GM13976 (cell line): ENCODE measurements around the gene DRD5.
"Not testable (repeated sequence)": the region's sequence is repeated elsewhere in the genome, so short reads cannot be mapped to it uniquely, and the experiment has no call there.

Experiments
- DNase-seq: peaks from one replicate; pipeline ENCODE4 v3.0.0; 2012; ENCODE audit warnings: low spot score
- CTCF ChIP-seq: IDR thresholded peaks from 2 replicates; pipeline ENCODE4 v1.5.1; 2012; ENCODE audit warnings: borderline replicate concordance, mild to moderate bottlenecking; ENCODE audit not compliant: insufficient read depth; ENCODE audit errors: extremely low read depth, missing control alignments, control extremely low read depth
- in situ Hi-C: fragments of 300-500 bp; cut with MboI; formaldehyde crosslinking; loops from one replicate; pipeline ENCODE4 v1.12.0; 2022; ENCODE audit warnings: low sequenced_read_pairs, mixed read lengths, inconsistent platforms; ENCODE audit not compliant: unreplicated experiment

Gene DRD5

GRCh38 chr4:9764155-9764696 lies 17.2 kb upstream of the DRD5 start:
- in situ Hi-C loops, result loop anchor here (5.0 kb wide), 1 partner anchor 253 kb away; no protein-coding TSS in a partner anchor
- no peak for DNase-seq

GRCh38 chr4:9765091-9765490 lies 16.3 kb upstream of the DRD5 start:
- in situ Hi-C loops, result no loop called here
- peak; percentile 33 for TF ChIP-seq CTCF
- peak; percentile 31 for DNase-seq

More at GRCh38 chr4:9764155-9764696, 17.2 kb upstream of the DRD5 start:
- no peak for TF ChIP-seq CTCF

- DNase-seq, result no peak
- in situ Hi-C loops, result no loop called here
- no peak for TF ChIP-seq CTCF
These were observed 12.1 kb upstream of the DRD5 start for GRCh38 chr4:9769321-9769720.

- DNase-seq, result no peak
- in situ Hi-C loops, result no loop called here
- no peak for TF ChIP-seq CTCF
These were observed 10.4 kb upstream of the DRD5 start for GRCh38 chr4:9771034-9771433.

- DNase-seq, result no peak
- TF ChIP-seq CTCF, result no peak
- in situ Hi-C loops, result no loop called here
These were observed 8.0 kb upstream of the DRD5 start for GRCh38 chr4:9773471-9773870.

- TF ChIP-seq CTCF, result no peak
- in situ Hi-C loops, result no loop called here
- no peak for DNase-seq
These were observed 652 bp downstream of the DRD5 start for GRCh38 chr4:9782136-9782436.

GRCh38 chr4:9785891-9786290 lies 4.5 kb downstream of the DRD5 start:
- in situ Hi-C loops, DNase-seq: not testable (repeated sequence)
